Gastrocnemius medialis (tissue), 4 donors: ENCODE measurements around the gene ZNF576. TPM values are rescaled to one million over a fixed set of nuclear protein-coding genes. Genes with fewer than 3 reads are reported as not detected.

Experiments used
- ATAC-seq, 2 donors: fragments of 150-250 bp; one replicate each; pipeline ENCODE4 v1.9.1; 2016
- DNase-seq, 2 donors: peaks; one replicate each; pipeline ENCODE4 v3.0.0-alpha.2; 2019
- H3K27ac ChIP-seq, 4 donors: fragments of 200-600 bp; sonication (generic); 1 replicate in 1 of 4; 2 replicates in 3 of 4; pipeline ENCODE4 v1.5.1; 2016 to 2018; ENCODE audit warnings: mild to moderate bottlenecking in 2 of 4, moderate library complexity in 1 of 4
- H3K27me3 ChIP-seq, 3 donors: fragments of 200-600 bp; sonication (generic) in 2 of 3; 1 replicate in 1 of 3; 2 replicates in 2 of 3; pipeline versions ENCODE4 v1.5.1 to v1.6.0; 2016 to 2019; ENCODE audit warnings: mild to moderate bottlenecking in 1 of 3, moderate library complexity in 1 of 3
- H3K36me3 ChIP-seq, 2 donors: fragments of 200-600 bp; sonication (generic) in 1 of 2; one replicate each; pipeline ENCODE4 v1.5.1; 2017 to 2018
- H3K4me1 ChIP-seq, 2 donors: fragments of 200-600 bp; sonication (generic) in 1 of 2; one replicate each; pipeline ENCODE4 v1.5.1; 2016 to 2017; ENCODE audit warnings: mild to moderate bottlenecking in 2 of 2
- H3K4me3 ChIP-seq, 4 donors: fragments of 200-600 bp; sonication (generic) in 3 of 4; 1 replicate in 1 of 4; 2 replicates in 3 of 4; pipeline ENCODE4 v1.5.1; 2016 to 2019; ENCODE audit warnings: mild to moderate bottlenecking in 2 of 4
- H3K9me3 ChIP-seq, 3 donors: fragments of 200-600 bp; sonication (generic) in 2 of 3; 1 replicate in 1 of 3; 2 replicates in 2 of 3; pipeline ENCODE4 v1.5.1; 2016 to 2019
- POLR2A ChIP-seq, 2 donors: fragments of 450-650 bp; IDR thresholded peaks; one replicate each; pipeline ENCODE4 v1.6.1; 2017; ENCODE audit warnings: antibody characterized with exemption in 2 of 2, mild to moderate bottlenecking in 2 of 2, moderate library complexity in 2 of 2
- in situ Hi-C, 4 donors: fragments of 200-750 bp; cut with MboI; loops; one replicate each; pipeline versions ENCODE4 v1.15.0 to v1.8.0; 2017; ENCODE audit warnings: low sequenced_read_pairs in 4 of 4
- intact Hi-C: fragments of 100-400 bp; cut with DNase I; formaldehyde crosslinking; loops from one replicate; pipeline ENCODE4 v1.15.1; 2023; ENCODE audit warnings: low total_unique reads
- total RNA-seq, 4 donors: library from RNA; depleted of rRNA; stranded (reverse); fragments of >200 nt; gene quantifications; one replicate each; pipeline versions ENCODE4 v1.1.0 to v1.2.3, GENCODE V29; 2016
- TF ChIP-seq, protein P1 (sequence below), 5 experiments: fragments of 450-650 bp in 3 of 5; fragments of 200-600 bp in 2 of 5; sonication (generic) in 2 of 5; IDR thresholded peaks in 4 of 5; conservative IDR thresholded peaks in 1 of 5; 1 replicate in 4 of 5; 2 replicates in 1 of 5; pipeline ENCODE4 v1.5.1; 2016 to 2019; ENCODE audit warnings: antibody characterized with exemption in 5 of 5, mild to moderate bottlenecking in 3 of 5, moderate library complexity in 3 of 5

ZNF576 gene
- total RNA-seq, 4 donors from 2014 or later: 6.9 to 19.8 (median 11.6) TPM

DNA sequence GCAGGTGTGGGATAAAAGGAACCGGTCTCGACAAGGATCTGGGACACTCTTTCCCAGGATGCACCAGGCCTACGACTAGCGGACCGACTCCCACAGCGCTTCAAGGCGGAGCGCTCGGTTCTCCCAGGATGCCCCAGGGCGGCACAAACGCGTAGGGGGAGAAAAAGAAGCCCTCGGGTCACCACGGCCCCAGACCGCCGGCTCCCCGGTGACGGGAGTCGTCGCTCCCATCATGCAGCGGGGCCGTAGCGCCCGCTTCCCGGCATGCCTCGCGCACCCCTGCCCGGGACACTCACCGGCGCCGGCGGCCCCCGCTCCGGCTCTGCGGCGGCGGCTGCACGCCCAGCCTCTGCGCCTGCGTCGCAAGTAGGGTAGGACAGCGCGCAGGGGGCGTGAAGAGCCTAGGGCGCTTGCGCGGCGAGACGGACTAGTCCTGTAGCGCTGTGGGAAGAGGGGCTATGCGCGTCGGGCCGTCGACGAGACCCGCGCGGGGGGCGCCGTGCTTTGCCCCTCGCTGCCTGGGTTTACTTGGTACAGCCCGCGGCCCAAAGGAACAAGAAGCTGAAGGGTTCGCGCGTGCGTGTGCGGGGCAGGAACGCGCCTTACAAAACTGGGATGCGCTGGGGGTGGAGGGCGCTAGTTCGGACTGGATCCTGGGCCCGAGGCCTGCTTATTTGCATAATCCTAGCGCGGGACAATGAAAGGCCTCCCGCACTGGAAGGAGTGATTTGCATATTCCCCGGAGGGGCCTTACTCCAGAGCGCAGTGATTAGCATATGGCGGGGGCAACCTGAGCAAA, 23.1 kb downstream of the ZNF576 start, which contains the start of gene ZNF428:
Gene ZNF428 (minus strand): TSS at position 368 of the 799 bp plus-strand sequence. CDS start 5,325 bp downstream, outside the sequence.
- peak; percentile 88 to 91 for ATAC-seq
- peak within 1 kb of the TSS; percentile 90 to 96 (median 94) for H3K27ac ChIP-seq
- H3K4me1 ChIP-seq: peaks cover 8 to 19% of the 10 kb centered on the region in 2 donors
- TF ChIP-seq POLR2A (IDR thresholded peaks at IDR 0.05): peak; percentile 75 to 77
- TF ChIP-seq, protein P1, sequence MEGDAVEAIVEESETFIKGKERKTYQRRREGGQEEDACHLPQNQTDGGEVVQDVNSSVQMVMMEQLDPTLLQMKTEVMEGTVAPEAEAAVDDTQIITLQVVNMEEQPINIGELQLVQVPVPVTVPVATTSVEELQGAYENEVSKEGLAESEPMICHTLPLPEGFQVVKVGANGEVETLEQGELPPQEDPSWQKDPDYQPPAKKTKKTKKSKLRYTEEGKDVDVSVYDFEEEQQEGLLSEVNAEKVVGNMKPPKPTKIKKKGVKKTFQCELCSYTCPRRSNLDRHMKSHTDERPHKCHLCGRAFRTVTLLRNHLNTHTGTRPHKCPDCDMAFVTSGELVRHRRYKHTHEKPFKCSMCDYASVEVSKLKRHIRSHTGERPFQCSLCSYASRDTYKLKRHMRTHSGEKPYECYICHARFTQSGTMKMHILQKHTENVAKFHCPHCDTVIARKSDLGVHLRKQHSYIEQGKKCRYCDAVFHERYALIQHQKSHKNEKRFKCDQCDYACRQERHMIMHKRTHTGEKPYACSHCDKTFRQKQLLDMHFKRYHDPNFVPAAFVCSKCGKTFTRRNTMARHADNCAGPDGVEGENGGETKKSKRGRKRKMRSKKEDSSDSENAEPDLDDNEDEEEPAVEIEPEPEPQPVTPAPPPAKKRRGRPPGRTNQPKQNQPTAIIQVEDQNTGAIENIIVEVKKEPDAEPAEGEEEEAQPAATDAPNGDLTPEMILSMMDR (IDR thresholded peaks at IDR 0.05 in 4 of 5, conservative IDR thresholded peaks at IDR 0.05 in 1 of 5): no peak
- DNase-seq: peak; percentile 70 to 84
- intact Hi-C loops (loop anchor here (1.0 to 5.0 kb wide), 3 partner anchors 19 to 47 kb away; partner anchors contain the start of genes CADM4, IRGQ and ZNF576), in situ Hi-C loops (no loop called here)
- H3K4me3 ChIP-seq: peak within 1 kb of the TSS; percentile 82 to 99 (median 90)
- H3K9me3 ChIP-seq: no peaks in the 10 kb centered on the region
- no peaks in the 10 kb centered on the region for H3K36me3 ChIP-seq
- H3K27me3 ChIP-seq: no peaks in the 10 kb centered on the region

DNA sequence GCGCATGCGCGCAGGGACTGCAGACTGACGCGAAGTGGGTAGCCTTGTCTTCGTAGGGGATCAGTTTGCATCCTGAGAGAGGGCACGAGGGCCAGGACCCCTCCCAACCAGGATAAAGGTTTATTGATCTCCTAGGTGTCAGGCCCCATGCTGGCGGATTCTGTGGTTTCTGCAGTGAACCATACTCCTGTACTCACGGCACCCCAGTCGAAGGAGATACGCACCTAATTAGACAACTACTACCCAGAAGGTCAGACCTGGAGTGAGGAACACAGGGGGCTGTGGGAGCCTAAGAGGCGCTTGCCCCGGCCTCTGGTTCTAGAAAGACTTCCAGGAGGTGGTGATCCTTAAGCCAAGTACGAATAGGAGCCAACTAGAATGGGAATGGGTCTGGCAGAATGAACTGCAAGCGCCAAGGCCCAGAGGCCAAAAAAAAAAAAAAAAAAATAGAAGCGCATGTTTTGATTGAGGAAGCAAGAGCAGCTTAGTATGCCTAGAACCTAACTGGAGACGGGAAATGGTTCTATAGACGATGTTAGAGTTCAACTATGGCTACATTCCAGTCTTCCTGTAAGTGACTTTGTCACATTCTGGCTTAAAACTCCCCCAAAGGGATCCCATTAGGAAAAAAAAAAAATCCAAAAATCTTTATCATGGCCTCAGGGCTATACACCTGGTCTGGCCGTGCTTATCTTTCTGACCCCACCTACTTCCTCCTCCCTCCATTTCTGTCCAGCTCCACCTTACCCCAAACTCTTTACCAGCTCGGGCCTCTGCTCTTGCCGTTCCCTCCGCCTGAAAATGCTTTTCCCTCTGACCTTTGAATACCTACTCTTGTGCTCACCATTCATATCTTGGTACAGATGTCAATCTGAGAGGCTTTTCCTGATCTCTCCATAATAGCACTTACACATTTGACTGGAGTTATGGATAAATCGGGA, 23.9 kb downstream of the ZNF576 start:
- Histone ChIP-seq H3K27me3 (no peaks in the 10 kb centered on the region), H3K4me1 (peaks cover 8 to 19% of the 10 kb centered on the region in 2 donors), H3K27ac (peak overlapping the region; percentile 90 to 96 (median 94)), H3K9me3 (no peaks in the 10 kb centered on the region), H3K4me3 (peak overlapping the region; percentile 82 to 99 (median 90)), H3K36me3 (no peaks in the 10 kb centered on the region)
- intact Hi-C loops (loop anchor here (2.0 kb wide), 1 partner anchor 18 kb away; the partner anchor contains the start of gene CADM4), in situ Hi-C loops (no loop called here)
- TF ChIP-seq, protein P1 (IDR thresholded peaks at IDR 0.05 in 4 of 5, conservative IDR thresholded peaks at IDR 0.05 in 1 of 5): no peak
- no peak for TF ChIP-seq POLR2A (IDR thresholded peaks at IDR 0.05)
- ATAC-seq (no peak), DNase-seq (no peak)

DNA sequence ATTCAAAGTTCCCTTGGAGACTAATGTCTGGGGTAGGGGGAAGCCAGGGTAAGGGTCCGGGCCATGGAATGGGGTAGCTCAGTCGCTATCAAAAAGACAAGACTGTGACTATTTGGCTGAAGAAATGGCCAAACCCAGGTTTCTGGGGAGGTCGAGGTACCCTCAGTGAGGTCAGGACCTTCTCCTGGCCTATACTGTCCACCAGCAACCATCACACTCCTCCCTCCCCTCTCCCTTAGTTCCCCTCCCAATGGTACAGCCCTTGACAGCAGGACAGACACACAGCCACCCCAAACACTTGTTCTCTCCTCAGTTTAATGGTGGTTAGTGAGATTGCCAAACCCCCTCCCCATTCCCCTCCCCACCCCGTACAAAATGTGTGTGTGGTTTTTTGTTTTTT, 25.7 kb downstream of the ZNF576 start:
- Histone ChIP-seq H3K4me3 (no peak overlapping the region), H3K27ac (no peak overlapping the region), H3K9me3 (no peaks in the 10 kb centered on the region), H3K36me3 (no peaks in the 10 kb centered on the region), H3K27me3 (no peaks in the 10 kb centered on the region), H3K4me1 (peaks cover 8 to 19% of the 10 kb centered on the region in 2 donors)
- intact Hi-C loops: no loop called here
- DNase-seq (no peak), ATAC-seq (no peak)
- in situ Hi-C loops: no loop called here
- TF ChIP-seq POLR2A (IDR thresholded peaks at IDR 0.05): no peak
- TF ChIP-seq, protein P1 (IDR thresholded peaks at IDR 0.05 in 4 of 5, conservative IDR thresholded peaks at IDR 0.05 in 1 of 5): no peak

DNA sequence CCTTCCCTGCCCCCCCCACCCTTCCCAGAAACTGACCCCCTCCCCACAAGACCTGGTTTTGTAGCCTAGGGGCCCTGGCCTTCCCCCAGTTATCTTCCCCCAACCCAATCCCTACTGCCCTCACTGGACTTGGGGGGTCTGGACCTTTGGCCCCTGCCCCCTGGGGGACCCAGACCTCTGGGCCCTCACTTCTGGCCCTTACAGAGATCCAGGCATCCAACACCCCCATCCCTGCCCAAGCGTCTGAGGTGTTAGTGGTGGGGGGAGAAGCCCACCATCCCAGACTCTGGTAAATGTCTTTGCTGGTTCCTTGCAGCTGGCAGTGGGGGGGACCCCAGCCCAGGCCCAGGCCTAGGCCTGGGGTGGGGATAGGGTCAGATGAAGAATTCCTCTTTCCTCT, 26.6 kb downstream of the ZNF576 start:
- no peaks in the 10 kb centered on the region for H3K27me3 ChIP-seq
- H3K4me1 ChIP-seq: peaks cover 8 to 19% of the 10 kb centered on the region in 2 donors
- ATAC-seq: no peak
- intact Hi-C loops (no loop called here), in situ Hi-C loops (no loop called here)
- no peaks in the 10 kb centered on the region for H3K9me3 ChIP-seq
- H3K27ac ChIP-seq: no peak overlapping the region
- H3K4me3 ChIP-seq: no peak overlapping the region
- H3K36me3 ChIP-seq: no peaks in the 10 kb centered on the region
- TF ChIP-seq, protein P1 (IDR thresholded peaks at IDR 0.05 in 4 of 5, conservative IDR thresholded peaks at IDR 0.05 in 1 of 5): no peak
- no peak for TF ChIP-seq POLR2A (IDR thresholded peaks at IDR 0.05)
- DNase-seq: no peak
